ENCODE results near the gene FLOT2.
A peak's percentile ranks its signal among the peaks of the same experiment; 100 is the strongest.
"Not testable (repeated sequence)": the region's sequence is repeated elsewhere in the genome, so short reads cannot be mapped to it uniquely, and the experiment has no call there.

The FLOT2 gene

GRCh38 chr17:28896884-28897768 lies at the start of gene FLOT2:
Gene FLOT2 (minus strand): TSS chr17:28897733. CDS start chr17:28897574, 159 bp downstream.
- peak; percentile 59 for DNase-seq (ENCODE audit: low read depth)

- peak; percentile 40 for DNase-seq (ENCODE audit: low read depth)
Measured at GRCh38 chr17:28946239-28946638, 48.7 kb upstream of the FLOT2 start.

GRCh38 chr17:28944862-28945741 lies 47.6 kb upstream of the FLOT2 start:
- DNase-seq (ENCODE audit: low read depth): no peak

- no peak for DNase-seq (ENCODE audit: low read depth)
Measured at GRCh38 chr17:28944343-28944742, 46.8 kb upstream of the FLOT2 start.

- DNase-seq (ENCODE audit: low read depth): no peak
Measured at GRCh38 chr17:28942925-28943324, 45.4 kb upstream of the FLOT2 start.

GRCh38 chr17:28941251-28941650 lies 43.7 kb upstream of the FLOT2 start:
- no peak for DNase-seq (ENCODE audit: low read depth)

GRCh38 chr17:28940675-28941074 lies 43.1 kb upstream of the FLOT2 start:
- DNase-seq (ENCODE audit: low read depth): no peak

- no peak for DNase-seq (ENCODE audit: low read depth)
Measured at GRCh38 chr17:28940142-28940541, 42.6 kb upstream of the FLOT2 start.

- no peak for DNase-seq (ENCODE audit: low read depth)
Measured at GRCh38 chr17:28938552-28938951, 41.0 kb upstream of the FLOT2 start.

- peak; percentile 74 for DNase-seq (ENCODE audit: low read depth)
Measured at GRCh38 chr17:28937044-28937729, 39.7 kb upstream of the FLOT2 start.

GRCh38 chr17:28935744-28936460 lies 38.4 kb upstream of the FLOT2 start:
- no peak for DNase-seq (ENCODE audit: low read depth)

- DNase-seq (ENCODE audit: low read depth): not testable (repeated sequence)
Measured at GRCh38 chr17:28934508-28934907, 37.0 kb upstream of the FLOT2 start.

GRCh38 chr17:28929787-28930186 lies 32.3 kb upstream of the FLOT2 start:
- DNase-seq (ENCODE audit: low read depth): no peak

- DNase-seq (ENCODE audit: low read depth): peak; percentile 43
Measured at GRCh38 chr17:28928061-28928460, 30.5 kb upstream of the FLOT2 start.

- DNase-seq (ENCODE audit: low read depth): peak; percentile 49
Measured at GRCh38 chr17:28926786-28927185, 29.3 kb upstream of the FLOT2 start.

- no peak for DNase-seq (ENCODE audit: low read depth)
Measured at GRCh38 chr17:28926366-28926765, 28.8 kb upstream of the FLOT2 start.

GRCh38 chr17:28925912-28926365 lies 28.4 kb upstream of the FLOT2 start:
- peak; percentile 95 for DNase-seq (ENCODE audit: low read depth)

GRCh38 chr17:28920201-28920600 lies 22.7 kb upstream of the FLOT2 start:
- no peak for DNase-seq (ENCODE audit: low read depth)

- DNase-seq (ENCODE audit: low read depth): no peak
Measured at GRCh38 chr17:28918295-28918694, 20.8 kb upstream of the FLOT2 start.

- DNase-seq (ENCODE audit: low read depth): no peak
Measured at GRCh38 chr17:28917465-28917864, 19.9 kb upstream of the FLOT2 start.

GRCh38 chr17:28917029-28917428 lies 19.5 kb upstream of the FLOT2 start:
- DNase-seq (ENCODE audit: low read depth): no peak
